Stimulated activated CD8-positive, alpha-beta memory T cell treated with anti-CD3 and anti-CD28 coated beads, Interleukin-4, amount 100 ng/mL, for 1 hour (primary cell): Measurements from ENCODE around the gene SLC29A3.

ENCODE experiments used
- DNase-seq, 2 donors: peaks; one replicate each; pipeline ENCODE4 v3.0.0-alpha.2; 2020; ENCODE audit warnings: low read depth in 2 of 2, low spot score in 1 of 2

SLC29A3 gene

GRCh38 chr10:71409516-71410104 lies 90.6 kb downstream of the SLC29A3 start:
- DNase-seq: no peak
